Upper lobe of left lung (tissue), 6 donors: ENCODE results near the gene P3R3URF. TPM values are rescaled to one million over a fixed set of nuclear protein-coding genes. Genes with fewer than 3 reads are reported as not detected.

ENCODE experiments used
- ATAC-seq, 2 donors: fragments of 200-7000 bp; cut with Tn5 transposase; one replicate each; pipeline ENCODE4 v1.9.1; 2022; ENCODE audit warnings: mild to moderate bottlenecking in 2 of 2, moderate library complexity in 2 of 2; ENCODE audit not compliant: low FRiP score in 2 of 2
- DNase-seq, 2 donors: peaks; one replicate each; pipeline ENCODE4 v3.0.0-alpha.2; 2019 to 2020
- H3K27ac ChIP-seq, 4 donors: fragments of 200-600 bp; sonication (generic); one replicate each; pipeline ENCODE4 v1.5.1; 2016 to 2019
- H3K27me3 ChIP-seq, 4 donors: fragments of 200-600 bp; sonication (generic); one replicate each; pipeline ENCODE4 v1.5.1; 2017 to 2019
- H3K36me3 ChIP-seq, 4 donors: fragments of 200-600 bp; sonication (generic); one replicate each; pipeline ENCODE4 v1.5.1; 2016 to 2019
- H3K4me1 ChIP-seq, 4 donors: fragments of 200-600 bp; sonication (generic); one replicate each; pipeline ENCODE4 v1.5.1; 2018 to 2019
- H3K4me3 ChIP-seq, 4 donors: fragments of 200-600 bp; sonication (generic); one replicate each; pipeline ENCODE4 v1.5.1; 2017 to 2019; ENCODE audit warnings: mild to moderate bottlenecking in 2 of 4, moderate library complexity in 1 of 4
- H3K9me3 ChIP-seq, 4 donors: fragments of 200-600 bp; sonication (generic); one replicate each; pipeline ENCODE4 v1.5.1; 2018 to 2019
- EP300 ChIP-seq, 4 donors: sonication (generic); formaldehyde crosslinking; IDR thresholded peaks; one replicate each; pipeline ENCODE4 v1.5.1; 2017; ENCODE audit warnings: antibody characterized with exemption in 4 of 4, control low read depth in 2 of 4
- POLR2A ChIP-seq, 4 donors: fragments of 450-650 bp; IDR thresholded peaks; one replicate each; pipeline ENCODE4 v1.5.1; 2016 to 2017; ENCODE audit warnings: antibody characterized with exemption in 4 of 4, mild to moderate bottlenecking in 2 of 4
- POLR2AphosphoS5 ChIP-seq, 2 donors: sonication (generic); formaldehyde crosslinking; IDR thresholded peaks; one replicate each; pipeline ENCODE4 v1.5.1; 2017; ENCODE audit warnings: antibody characterized with exemption in 2 of 2
- WGBS, 2 donors: methylation state at CpG; one replicate each; pipeline ENCODE4 v1.1.5; 2017 to 2018; 5-methylcytosine and 5-hydroxymethylcytosine counted together
- total RNA-seq, 6 donors: library from RNA; depleted of rRNA in 4 of 6; stranded (reverse); fragments of >200 nt in 4 of 6; gene quantifications; one replicate each; pipeline versions ENCODE4 v1.1.0 to v1.2.1, GENCODE V29; 2016 to 2021
- TF ChIP-seq, protein P1 (sequence below), 6 experiments: fragments of 450-650 bp in 4 of 6; fragments of 200-600 bp in 2 of 6; sonication (generic) in 2 of 6; IDR thresholded peaks; one replicate each; pipeline ENCODE4 v1.5.1; 2016 to 2019; ENCODE audit warnings: antibody characterized with exemption in 6 of 6
- donor health status: DM: no; HTN: no; CAD: no; lungs with moderate emphysema.
- donor health status: DM: no; HTN: yes; CAD: no; lungs with severe emphysema.

P3R3URF gene
- total RNA-seq, 6 donors from 2014 or later: not detected

DNA sequence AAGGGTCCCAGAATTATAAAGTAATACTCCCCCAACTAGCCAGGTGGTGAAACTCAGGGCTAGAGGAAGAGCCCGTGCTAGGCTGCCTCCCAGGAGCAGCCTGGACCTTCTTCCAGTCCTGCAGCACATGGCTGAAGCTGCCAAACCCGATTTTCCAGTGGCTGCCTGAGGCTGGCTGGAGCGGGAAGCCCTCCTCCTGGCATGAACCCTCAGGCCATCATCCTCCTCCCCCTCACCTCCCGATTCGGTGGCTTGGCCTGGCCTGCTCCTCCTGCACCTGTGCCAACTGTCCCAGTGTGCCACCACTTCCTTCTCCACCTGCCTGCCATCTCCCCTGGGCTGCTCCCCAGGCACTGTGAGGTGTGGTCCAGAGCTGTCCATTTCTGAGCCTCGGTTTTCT, 4.4 kb downstream of the P3R3URF start:
- H3K27ac ChIP-seq: peak overlapping the region; percentile 70 to 92 (median 88)
- H3K27me3 ChIP-seq: no peaks in the 10 kb centered on the region
- DNase-seq (peak; percentile 49 to 87), ATAC-seq (peak in 1 of 2 donors; percentile 41)
- no peaks in the 10 kb centered on the region for H3K9me3 ChIP-seq
- TF ChIP-seq POLR2A (IDR thresholded peaks at IDR 0.05) (no peak), EP300 (IDR thresholded peaks at IDR 0.05) (peak in 1 of 4 donors; percentile 72), POLR2AphosphoS5 (IDR thresholded peaks at IDR 0.05) (peak; percentile 8 to 27)
- no peaks in the 10 kb centered on the region for H3K36me3 ChIP-seq
- H3K4me3 ChIP-seq: no peak overlapping the region
- peaks cover 69 to 86% (median 82%) of the 10 kb centered on the region in 4 donors for H3K4me1 ChIP-seq
- WGBS, 2 donors: 44 to 49% methylated on average over 6 of the region's 6 CpGs

DNA sequence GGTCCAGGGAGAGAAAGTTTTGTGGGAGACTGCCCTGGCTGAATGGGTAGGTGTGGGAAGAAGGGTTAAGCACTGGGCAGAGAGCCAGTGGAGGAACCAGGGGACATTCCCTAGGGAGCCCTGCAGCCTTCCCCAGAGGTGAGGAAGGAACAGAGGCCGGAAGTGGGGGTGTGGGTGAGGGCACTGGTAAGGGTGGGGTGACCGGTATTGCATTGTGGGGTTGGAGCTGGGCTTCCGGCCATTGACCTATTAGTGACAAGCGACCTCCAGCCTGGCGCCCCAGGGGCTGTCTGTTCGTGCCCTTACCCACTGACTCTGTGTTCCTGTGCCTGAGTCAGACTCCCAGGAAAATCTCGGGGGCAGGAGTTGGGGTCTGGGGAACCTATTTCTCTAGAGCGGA, 4.9 kb downstream of the P3R3URF start:
- Histone ChIP-seq H3K9me3 (no peaks in the 10 kb centered on the region), H3K36me3 (no peaks in the 10 kb centered on the region), H3K4me1 (peaks cover 71 to 91% (median 87%) of the 10 kb centered on the region in 4 donors), H3K4me3 (no peak overlapping the region), H3K27ac (peak overlapping the region; percentile 70 to 92 (median 88)), H3K27me3 (no peaks in the 10 kb centered on the region)
- TF ChIP-seq POLR2AphosphoS5 (IDR thresholded peaks at IDR 0.05) (peak; percentile 63 to 74), EP300 (IDR thresholded peaks at IDR 0.05) (peak in 2 of 4 donors; percentile 63 to 65)
- TF ChIP-seq, protein P1, sequence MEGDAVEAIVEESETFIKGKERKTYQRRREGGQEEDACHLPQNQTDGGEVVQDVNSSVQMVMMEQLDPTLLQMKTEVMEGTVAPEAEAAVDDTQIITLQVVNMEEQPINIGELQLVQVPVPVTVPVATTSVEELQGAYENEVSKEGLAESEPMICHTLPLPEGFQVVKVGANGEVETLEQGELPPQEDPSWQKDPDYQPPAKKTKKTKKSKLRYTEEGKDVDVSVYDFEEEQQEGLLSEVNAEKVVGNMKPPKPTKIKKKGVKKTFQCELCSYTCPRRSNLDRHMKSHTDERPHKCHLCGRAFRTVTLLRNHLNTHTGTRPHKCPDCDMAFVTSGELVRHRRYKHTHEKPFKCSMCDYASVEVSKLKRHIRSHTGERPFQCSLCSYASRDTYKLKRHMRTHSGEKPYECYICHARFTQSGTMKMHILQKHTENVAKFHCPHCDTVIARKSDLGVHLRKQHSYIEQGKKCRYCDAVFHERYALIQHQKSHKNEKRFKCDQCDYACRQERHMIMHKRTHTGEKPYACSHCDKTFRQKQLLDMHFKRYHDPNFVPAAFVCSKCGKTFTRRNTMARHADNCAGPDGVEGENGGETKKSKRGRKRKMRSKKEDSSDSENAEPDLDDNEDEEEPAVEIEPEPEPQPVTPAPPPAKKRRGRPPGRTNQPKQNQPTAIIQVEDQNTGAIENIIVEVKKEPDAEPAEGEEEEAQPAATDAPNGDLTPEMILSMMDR (IDR thresholded peaks at IDR 0.05): no peak
- DNase-seq: peak in 1 of 2 donors; percentile 73
- ATAC-seq: peak in 1 of 2 donors; percentile 34
- 44 to 62% methylated on average over 8 of the region's 8 CpGs for WGBS, 2 donors

DNA sequence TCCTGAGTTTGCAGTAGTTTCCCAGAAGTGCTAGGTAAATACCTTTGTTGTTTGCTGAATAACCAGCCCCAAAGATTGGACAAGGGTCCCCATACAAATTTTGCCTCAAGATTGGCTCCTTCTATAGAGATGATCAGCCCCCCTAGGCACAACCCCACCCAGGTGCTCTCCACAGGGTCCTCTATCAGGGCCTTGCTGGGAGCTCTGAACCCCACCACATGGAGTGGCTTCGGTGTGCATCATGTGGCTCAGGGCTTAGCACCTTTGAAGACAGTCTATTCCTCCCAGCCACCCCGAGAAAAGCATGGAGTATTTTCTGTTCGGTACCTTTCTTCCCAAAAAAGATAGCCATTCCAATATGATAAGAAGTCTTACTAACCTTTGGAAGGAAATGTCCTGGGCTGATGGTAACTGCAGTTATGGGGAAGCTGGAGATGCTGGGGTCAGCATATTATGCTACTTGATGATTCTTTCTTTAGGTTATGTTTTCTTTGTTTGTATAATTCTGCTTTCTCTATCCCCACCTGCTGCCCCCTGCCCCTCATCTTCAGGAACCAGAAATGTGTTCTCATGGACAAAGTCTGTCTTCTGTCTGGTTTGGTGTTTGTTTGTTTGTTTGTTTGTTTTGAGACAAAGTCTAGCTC, 6.4 kb downstream of the P3R3URF start:
- Histone ChIP-seq H3K4me1 (peaks cover 77 to 89% (median 85%) of the 10 kb centered on the region in 4 donors), H3K4me3 (no peak overlapping the region), H3K27me3 (no peaks in the 10 kb centered on the region), H3K36me3 (no peaks in the 10 kb centered on the region), H3K9me3 (no peaks in the 10 kb centered on the region), H3K27ac (peak overlapping the region; percentile 89 to 92 (median 92))
- ATAC-seq (no peak), DNase-seq (no peak)
- TF ChIP-seq POLR2AphosphoS5 (IDR thresholded peaks at IDR 0.05) (no peak), POLR2A (IDR thresholded peaks at IDR 0.05) (no peak)
- WGBS, 2 donors: 89 to 97% methylated on average over 3 of the region's 3 CpGs

DNA sequence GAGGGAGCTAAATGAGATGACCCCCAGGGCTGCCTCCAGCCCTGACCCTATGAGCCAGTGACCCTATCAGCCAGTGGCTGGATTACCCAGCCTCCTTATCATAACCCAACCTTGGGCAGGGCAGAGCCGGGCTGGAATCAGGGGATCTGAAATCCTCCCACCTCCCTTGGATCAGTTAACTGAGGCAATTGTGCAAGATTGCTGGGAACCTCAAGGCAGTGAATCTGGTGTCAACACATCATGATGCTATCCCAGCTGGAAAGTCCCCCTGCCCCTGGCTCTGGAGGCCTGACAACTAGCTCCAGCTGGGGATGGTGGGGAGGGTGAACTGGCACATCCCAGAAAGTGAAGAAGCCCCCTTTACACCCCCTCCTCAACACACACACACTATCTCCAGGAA, 7.8 kb downstream of the P3R3URF start:
- Histone ChIP-seq H3K4me1 (peaks cover 64 to 74% (median 71%) of the 10 kb centered on the region in 4 donors), H3K9me3 (no peaks in the 10 kb centered on the region), H3K27ac (peak overlapping the region; percentile 89 to 92 (median 92)), H3K27me3 (no peaks in the 10 kb centered on the region), H3K36me3 (no peaks in the 10 kb centered on the region), H3K4me3 (no peak overlapping the region)
- ATAC-seq (no peak), DNase-seq (no peak)
- WGBS, 2 donors: 100% methylated on average over 1 of the region's 1 CpG; no CpG with 5 or more reads in 1 of the 2 donors
- TF ChIP-seq POLR2AphosphoS5 (IDR thresholded peaks at IDR 0.05) (no peak), EP300 (IDR thresholded peaks at IDR 0.05) (no peak), POLR2A (IDR thresholded peaks at IDR 0.05) (no peak)
- TF ChIP-seq, protein P1 (IDR thresholded peaks at IDR 0.05): no peak

DNA sequence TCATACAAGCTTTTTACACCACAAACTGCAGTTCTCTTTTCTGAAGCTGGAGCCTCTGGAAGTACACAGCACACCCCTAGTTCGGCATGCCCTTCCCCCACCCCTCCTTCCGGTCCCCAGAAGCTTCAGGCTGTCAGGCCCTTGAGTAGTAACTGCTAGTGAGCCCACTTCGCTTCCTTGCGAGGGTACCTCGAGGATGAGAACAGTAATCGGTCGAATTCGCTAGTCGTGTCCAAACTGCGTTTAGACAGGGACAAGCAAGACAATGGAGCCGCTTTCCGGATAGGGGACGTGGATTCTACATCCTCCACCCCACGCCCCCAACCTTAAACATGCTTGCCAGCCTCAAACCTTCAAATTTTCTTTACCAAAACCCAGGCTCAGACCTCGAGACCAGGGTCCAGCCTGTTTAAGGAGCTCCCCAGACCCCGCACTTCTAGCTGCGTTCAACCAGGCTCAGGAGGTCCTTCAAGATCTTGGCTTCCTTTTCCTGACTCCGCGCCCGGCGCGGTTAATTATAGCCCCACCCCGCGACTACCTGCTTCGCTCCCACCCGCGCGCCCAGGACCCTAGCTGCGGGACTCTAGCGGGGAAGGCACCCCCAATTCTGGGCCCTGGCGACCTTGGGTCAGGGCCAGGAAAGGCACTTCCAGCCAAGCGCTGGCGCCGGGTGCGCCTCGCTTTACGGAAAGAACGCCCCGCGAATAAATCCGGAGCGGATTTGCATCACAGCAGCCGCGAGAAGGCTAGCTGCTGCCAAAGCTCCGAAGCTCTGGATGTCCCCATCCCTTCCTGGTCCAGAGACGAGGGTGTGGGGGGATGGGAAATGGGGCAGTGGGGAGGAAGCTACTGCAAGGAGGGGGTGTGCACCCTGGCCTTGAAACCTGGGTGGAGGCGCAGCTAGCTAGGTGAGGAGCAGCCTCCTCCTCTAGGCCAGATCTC, 9.5 kb downstream of the P3R3URF start:
- no peaks in the 10 kb centered on the region for H3K9me3 ChIP-seq
- peak; percentile 75 to 84 for TF ChIP-seq POLR2AphosphoS5 (IDR thresholded peaks at IDR 0.05)
- TF ChIP-seq POLR2A (IDR thresholded peaks at IDR 0.05): peak in 1 of 4 donors; percentile 37
- TF ChIP-seq, protein P1 (IDR thresholded peaks at IDR 0.05): no peak
- peak in 3 of 4 donors; percentile 76 to 93 (median 92) for TF ChIP-seq EP300 (IDR thresholded peaks at IDR 0.05)
- H3K27me3 ChIP-seq: no peaks in the 10 kb centered on the region
- peak overlapping the region; percentile 89 to 92 (median 92) for H3K27ac ChIP-seq
- peak; percentile 46 to 49 for ATAC-seq
- peak overlapping the region in 3 of 4 donors; percentile 38 to 53 (median 49) for H3K4me3 ChIP-seq
- H3K4me1 ChIP-seq: peaks cover 48 to 58% (median 54%) of the 10 kb centered on the region in 4 donors
- no peaks in the 10 kb centered on the region for H3K36me3 ChIP-seq
- peak; percentile 71 to 88 for DNase-seq
- 4 to 10% methylated on average over 22 to 47 of the region's 47 CpGs for WGBS, 2 donors
